DND-41 (cell line): ENCODE measurements around the gene TACC3.

Experiments used
- EZH2 ChIP-seq: IDR thresholded peaks from 3 replicates; pipeline ENCODE4 v1.6.1; 2012; ENCODE audit warnings: borderline replicate concordance, low read depth, mild to moderate bottlenecking, moderate library complexity, low read length, inconsistent platforms; ENCODE audit not compliant: severe bottlenecking
- TF ChIP-seq, protein P1 (sequence below): IDR thresholded peaks from 2 replicates; pipeline ENCODE4 v1.5.1; 2012; ENCODE audit warnings: borderline replicate concordance, low read length, moderate library complexity, mild to moderate bottlenecking; ENCODE audit not compliant: poor library complexity, severe bottlenecking; ENCODE audit errors: extremely low read depth

- TF ChIP-seq, protein P1, sequence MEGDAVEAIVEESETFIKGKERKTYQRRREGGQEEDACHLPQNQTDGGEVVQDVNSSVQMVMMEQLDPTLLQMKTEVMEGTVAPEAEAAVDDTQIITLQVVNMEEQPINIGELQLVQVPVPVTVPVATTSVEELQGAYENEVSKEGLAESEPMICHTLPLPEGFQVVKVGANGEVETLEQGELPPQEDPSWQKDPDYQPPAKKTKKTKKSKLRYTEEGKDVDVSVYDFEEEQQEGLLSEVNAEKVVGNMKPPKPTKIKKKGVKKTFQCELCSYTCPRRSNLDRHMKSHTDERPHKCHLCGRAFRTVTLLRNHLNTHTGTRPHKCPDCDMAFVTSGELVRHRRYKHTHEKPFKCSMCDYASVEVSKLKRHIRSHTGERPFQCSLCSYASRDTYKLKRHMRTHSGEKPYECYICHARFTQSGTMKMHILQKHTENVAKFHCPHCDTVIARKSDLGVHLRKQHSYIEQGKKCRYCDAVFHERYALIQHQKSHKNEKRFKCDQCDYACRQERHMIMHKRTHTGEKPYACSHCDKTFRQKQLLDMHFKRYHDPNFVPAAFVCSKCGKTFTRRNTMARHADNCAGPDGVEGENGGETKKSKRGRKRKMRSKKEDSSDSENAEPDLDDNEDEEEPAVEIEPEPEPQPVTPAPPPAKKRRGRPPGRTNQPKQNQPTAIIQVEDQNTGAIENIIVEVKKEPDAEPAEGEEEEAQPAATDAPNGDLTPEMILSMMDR: no peak
- TF ChIP-seq EZH2: no peak
Measured at GRCh38 chr4:1706358-1706757, 15.0 kb upstream of the TACC3 start.
